HEK293 (cell line): ENCODE results near the gene MAIP1.

Experiments
- ZNF211 ChIP-seq: fragments of 450-650 bp; formaldehyde crosslinking; IDR thresholded peaks from 2 replicates; pipeline ENCODE4 v1.5.1; 2016; ENCODE audit warnings: low read depth, missing biosample characterization, missing genetic modification characterization
- ZNF24 ChIP-seq: fragments of 450-650 bp; formaldehyde crosslinking; IDR thresholded peaks from 2 replicates; pipeline ENCODE4 v1.5.1; 2016; ENCODE audit warnings: missing biosample characterization, missing genetic modification characterization
- ZNF596 ChIP-seq: fragments of 450-650 bp; IDR thresholded peaks from 2 replicates; pipeline ENCODE4 v1.5.0; 2018; ENCODE audit warnings: missing biosample characterization, mild to moderate bottlenecking, missing genetic modification characterization, moderate library complexity

DNA sequence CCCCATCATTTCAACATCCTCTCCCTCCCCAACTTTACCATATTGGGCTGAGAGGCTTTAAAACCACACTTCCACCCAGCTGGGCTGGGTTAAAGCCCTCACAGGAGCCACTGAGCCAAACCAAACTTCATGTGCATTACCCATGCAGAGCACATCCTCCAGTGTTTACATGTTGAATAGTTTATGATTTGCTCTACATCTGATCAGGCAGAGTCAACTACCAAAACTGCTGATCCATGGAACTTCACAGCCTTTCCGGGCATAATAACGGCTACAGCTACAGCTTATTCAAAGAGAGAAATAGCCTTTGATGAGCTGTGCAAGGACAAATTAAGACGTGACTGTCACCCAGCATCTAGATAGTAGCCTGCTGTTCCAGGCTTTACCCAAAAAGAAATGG lies 39.0 kb downstream of the MAIP1 start:
- no peak for TF ChIP-seq ZNF24
- TF ChIP-seq ZNF211 (tag by site-specific recombination), result no peak
- TF ChIP-seq ZNF596 (tag by site-specific recombination), result no peak
